Brain microvascular endothelial cell (primary cell): Measurements from ENCODE around the gene CALD1.

ENCODE experiments used
- DNase-seq: peaks from one replicate; pipeline ENCODE4 v3.0.0-alpha.2; 2020
- H3K27ac ChIP-seq: fragments of 250-450 bp; sonication (Bioruptor Pico); 2 replicates; pipeline ENCODE4 v1.5.1; 2020; ENCODE audit warnings: mild to moderate bottlenecking, moderate library complexity
- H3K27me3 ChIP-seq: fragments of 250-450 bp; sonication (Bioruptor Pico); replicated peaks from 2 replicates; pipeline ENCODE4 v1.5.1; 2020; ENCODE audit warnings: mild to moderate bottlenecking
- H3K36me3 ChIP-seq: fragments of 250-450 bp; sonication (Bioruptor Pico); replicated peaks from 2 replicates; pipeline ENCODE4 v1.5.1; 2020; ENCODE audit warnings: mild to moderate bottlenecking
- H3K4me3 ChIP-seq: 2 replicates; pipeline ENCODE4 v1.5.1; 2011; ENCODE audit warnings: low read depth, mild to moderate bottlenecking, control low read depth, low read length, moderate library complexity
- CTCF ChIP-seq: IDR thresholded peaks from 2 replicates; pipeline ENCODE4 v1.5.1; 2011; ENCODE audit warnings: low read depth, mild to moderate bottlenecking, moderate library complexity, low read length, control low read depth, inconsistent platforms; ENCODE audit errors: missing control alignments
- in situ Hi-C: cut with HindIII; loops from 2 replicates; pipeline ENCODE4 v1.10.0; 2017; ENCODE audit warnings: low sequenced_read_pairs, low pct_ligation_motif_present

CALD1 gene

GRCh38 chr7:134928554-134928953, 149.1 kb downstream of the CALD1 start:
- DNase-seq: no peak
- no peak for TF ChIP-seq CTCF
- Histone ChIP-seq H3K27ac (no peak overlapping the region), H3K4me3 (no peak overlapping the region), H3K36me3 (peaks cover 35% of the 10 kb centered on the region), H3K27me3 (no peaks in the 10 kb centered on the region)
- in situ Hi-C loops: no loop called here

GRCh38 chr7:134931487-134931886, 152.1 kb downstream of the CALD1 start:
- DNase-seq: peak; percentile 42
- in situ Hi-C loops: no loop called here
- TF ChIP-seq CTCF: no peak
- Histone ChIP-seq H3K27ac (peak overlapping the region; percentile 79), H3K36me3 (peaks cover 52% of the 10 kb centered on the region), H3K27me3 (no peaks in the 10 kb centered on the region), H3K4me3 (no peak overlapping the region)

GRCh38 chr7:134932707-134933370, 153.4 kb downstream of the CALD1 start:
- TF ChIP-seq CTCF: no peak
- peak overlapping the region; percentile 79 for H3K27ac ChIP-seq
- H3K4me3 ChIP-seq: no peak overlapping the region
- H3K27me3 ChIP-seq: no peaks in the 10 kb centered on the region
- in situ Hi-C loops: no loop called here
- peak; percentile 92 for DNase-seq
- H3K36me3 ChIP-seq: peaks cover 58% of the 10 kb centered on the region

GRCh38 chr7:134933460-134934068, 154.1 kb downstream of the CALD1 start:
- H3K36me3 ChIP-seq: peaks cover 56% of the 10 kb centered on the region
- no peak overlapping the region for H3K4me3 ChIP-seq
- peak overlapping the region; percentile 79 for H3K27ac ChIP-seq
- DNase-seq: no peak
- H3K27me3 ChIP-seq: no peaks in the 10 kb centered on the region
- no peak for TF ChIP-seq CTCF
- in situ Hi-C loops: no loop called here

- H3K27me3 ChIP-seq: no peaks in the 10 kb centered on the region
- no peak for TF ChIP-seq CTCF
- peak overlapping the region; percentile 32 for H3K27ac ChIP-seq
- H3K36me3 ChIP-seq: peaks cover 57% of the 10 kb centered on the region
- in situ Hi-C loops: no loop called here
- DNase-seq: no peak
- no peak overlapping the region for H3K4me3 ChIP-seq
These were observed 156.3 kb downstream of the CALD1 start for GRCh38 chr7:134935701-134936100.
